IPS DF 6.9 (cell line): ENCODE results near the gene UTS2R.
"Not testable (repeated sequence)": the region's sequence is repeated elsewhere in the genome, so short reads cannot be mapped to it uniquely, and the experiment has no call there.

Experiments used
- DNase-seq: peaks from one replicate; pipeline ENCODE4 v3.0.0-alpha.2; 2013; ENCODE audit warnings: low read depth, low spot score
- H3K27ac ChIP-seq: one replicate; pipeline ENCODE4 v1.5.1; 2013; ENCODE audit warnings: low read length, control low read depth
- H3K27me3 ChIP-seq: 2 replicates; pipeline ENCODE4 v1.6.1; 2013; ENCODE audit warnings: mild to moderate bottlenecking, low read length; ENCODE audit not compliant: control insufficient read depth, insufficient read depth
- H3K36me3 ChIP-seq: 2 replicates; pipeline ENCODE4 v1.6.1; 2013; ENCODE audit warnings: low read length; ENCODE audit not compliant: control insufficient read depth, insufficient read depth
- H3K4me1 ChIP-seq: 2 replicates; pipeline ENCODE4 v1.6.1; 2013; ENCODE audit warnings: low read length; ENCODE audit not compliant: control insufficient read depth, insufficient read depth
- H3K4me3 ChIP-seq: 2 replicates; pipeline ENCODE4 v1.5.1; 2013; ENCODE audit warnings: mild to moderate bottlenecking, low read length
- H3K9me3 ChIP-seq: 2 replicates; pipeline ENCODE4 v1.6.1; 2013; ENCODE audit warnings: low read length, inconsistent platforms; ENCODE audit not compliant: control insufficient read depth, insufficient read depth
- WGBS: extraction: QIAGEN DNeasy Blood & Tissue Kit; methylation state at CpG from one replicate; pipeline ENCODE4 v1.1.7; 2013; ENCODE audit warnings: mixed read lengths, missing lambda C conversion rate; ENCODE audit not compliant: insufficient read length, insufficient coverage; 5-methylcytosine and 5-hydroxymethylcytosine counted together

The UTS2R gene

DNA sequence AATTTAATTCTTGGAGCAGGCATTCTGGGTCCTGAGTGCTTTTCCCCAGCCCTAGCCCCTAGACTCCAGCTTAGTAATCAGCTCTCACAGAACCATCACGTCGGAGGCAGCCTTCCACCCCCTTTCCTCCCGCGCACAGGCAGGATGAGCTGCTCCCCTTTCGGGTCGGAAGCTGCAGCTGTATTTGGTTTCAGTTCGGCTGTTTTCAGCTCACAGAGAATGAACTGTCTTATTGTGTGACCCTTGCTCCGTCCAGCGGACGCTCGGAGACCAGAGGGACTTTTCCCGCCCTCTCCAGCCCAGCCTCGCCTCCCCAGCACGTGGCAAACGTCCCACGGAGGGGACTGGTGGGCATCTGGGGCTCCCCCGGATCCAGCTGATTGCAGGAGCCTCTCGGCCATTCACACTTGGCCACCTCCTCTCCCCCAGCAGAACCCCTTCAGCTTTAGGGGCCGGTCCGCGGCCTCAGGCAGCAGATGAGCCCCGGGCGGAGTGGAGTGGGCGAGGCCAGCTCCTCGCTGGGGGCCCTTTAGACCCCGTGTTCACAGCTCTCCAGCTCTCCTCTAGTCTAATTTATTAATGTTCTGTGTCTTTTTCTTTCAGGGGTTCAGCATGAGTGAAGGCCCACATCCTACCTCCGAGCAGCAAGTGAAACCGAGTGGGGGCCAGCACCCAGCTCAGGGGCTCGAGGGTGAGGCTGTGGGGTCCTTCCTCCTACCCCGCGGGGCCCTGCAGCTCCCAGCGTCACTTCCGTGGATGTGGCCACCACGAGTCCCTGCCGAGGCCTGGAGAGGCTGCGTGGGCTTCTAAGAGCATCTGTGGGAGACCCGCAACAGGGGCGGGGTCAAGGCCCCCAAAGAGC, 863 bp upstream of the UTS2R start:
- H3K36me3 ChIP-seq = no peaks in the 10 kb centered on the region
- peaks cover 1% of the 10 kb centered on the region; the same call in 1 of the 2 replicates for H3K4me1 ChIP-seq
- peak overlapping the region; percentile 33; the same call in 1 of the 2 replicates for H3K4me3 ChIP-seq
- H3K27me3 ChIP-seq = peaks cover 17% of the 10 kb centered on the region
- no peaks in the 10 kb centered on the region for H3K9me3 ChIP-seq
- no peak overlapping the region for H3K27ac ChIP-seq
- no CpG with 5 or more reads among the region's 38 CpGs for WGBS
- no peak for DNase-seq

DNA sequence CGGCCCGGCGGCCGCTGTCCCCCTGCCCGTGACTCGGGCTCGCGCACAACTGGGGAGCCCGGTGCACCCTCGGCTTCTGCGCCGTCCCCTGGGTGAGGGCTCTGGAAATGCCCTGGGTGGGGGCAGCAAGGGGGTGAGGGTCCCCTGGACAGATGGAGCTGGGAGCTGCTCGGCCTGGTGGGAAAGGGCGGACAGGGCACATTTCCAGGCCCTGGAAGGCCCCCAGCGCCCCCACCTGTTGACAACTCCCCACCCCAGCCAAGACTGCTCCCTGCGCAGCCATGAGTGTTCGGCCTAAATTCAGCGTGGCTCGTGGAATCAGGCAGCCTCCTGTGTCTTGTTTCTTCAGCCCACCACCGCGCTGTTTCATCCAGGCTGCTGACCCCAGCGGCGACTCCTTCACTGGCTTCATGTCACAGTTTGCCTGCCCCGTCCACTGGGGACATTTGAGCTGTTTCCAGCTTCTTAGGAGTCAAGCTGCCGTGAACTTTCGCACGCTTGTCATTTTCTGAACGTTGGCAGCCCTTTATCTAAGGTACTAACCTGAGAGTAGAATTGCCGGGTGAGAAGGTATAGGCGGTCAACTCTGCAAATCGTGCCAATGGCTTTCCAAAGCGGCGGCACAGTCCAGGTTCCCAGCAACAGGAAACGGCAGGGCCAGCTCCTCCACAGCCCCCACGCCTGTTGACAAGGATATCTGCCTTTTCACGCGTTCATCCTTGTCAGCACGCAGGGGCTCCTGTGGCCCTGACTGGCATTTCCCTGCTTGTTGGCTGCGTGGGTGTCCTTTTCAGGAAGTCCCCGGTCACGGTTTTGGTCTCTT, 895 bp downstream of the UTS2R start:
- no peak overlapping the region for H3K27ac ChIP-seq
- H3K9me3 ChIP-seq = no peaks in the 10 kb centered on the region
- H3K36me3 ChIP-seq = no peaks in the 10 kb centered on the region
- peaks cover 17% of the 10 kb centered on the region for H3K27me3 ChIP-seq
- H3K4me1 ChIP-seq = peaks cover 1% of the 10 kb centered on the region; the same call in 1 of the 2 replicates
- WGBS = no CpG with 5 or more reads among the region's 41 CpGs
- H3K4me3 ChIP-seq = peak overlapping the region; percentile 33; the same call in 1 of the 2 replicates
- no peak for DNase-seq

DNA sequence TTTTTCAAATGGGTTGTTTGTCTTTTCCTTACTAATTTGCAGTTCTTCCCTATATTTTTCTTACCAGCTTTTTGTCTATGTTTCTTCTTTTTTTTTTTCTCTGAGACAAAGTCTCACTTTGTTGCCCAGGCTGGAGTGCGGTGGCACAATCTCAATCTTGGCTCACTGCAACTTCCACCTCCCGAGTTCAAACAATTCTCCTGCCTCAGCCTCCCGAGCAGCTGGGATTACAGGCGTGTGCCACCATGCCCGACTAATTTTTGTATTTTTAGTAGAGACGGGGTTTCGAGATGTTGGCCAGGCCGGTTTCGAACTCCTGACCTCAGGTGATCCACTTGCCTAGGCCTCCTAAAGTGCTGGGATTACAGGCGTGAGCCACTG, 1.5 kb downstream of the UTS2R start:
- not testable (repeated sequence) for DNase-seq, H3K4me3 ChIP-seq, H3K36me3 ChIP-seq, H3K27ac ChIP-seq, H3K4me1 ChIP-seq, H3K9me3 ChIP-seq
- H3K27me3 ChIP-seq = peaks cover 17% of the 10 kb centered on the region
- no CpG with 5 or more reads among the region's 10 CpGs for WGBS

DNA sequence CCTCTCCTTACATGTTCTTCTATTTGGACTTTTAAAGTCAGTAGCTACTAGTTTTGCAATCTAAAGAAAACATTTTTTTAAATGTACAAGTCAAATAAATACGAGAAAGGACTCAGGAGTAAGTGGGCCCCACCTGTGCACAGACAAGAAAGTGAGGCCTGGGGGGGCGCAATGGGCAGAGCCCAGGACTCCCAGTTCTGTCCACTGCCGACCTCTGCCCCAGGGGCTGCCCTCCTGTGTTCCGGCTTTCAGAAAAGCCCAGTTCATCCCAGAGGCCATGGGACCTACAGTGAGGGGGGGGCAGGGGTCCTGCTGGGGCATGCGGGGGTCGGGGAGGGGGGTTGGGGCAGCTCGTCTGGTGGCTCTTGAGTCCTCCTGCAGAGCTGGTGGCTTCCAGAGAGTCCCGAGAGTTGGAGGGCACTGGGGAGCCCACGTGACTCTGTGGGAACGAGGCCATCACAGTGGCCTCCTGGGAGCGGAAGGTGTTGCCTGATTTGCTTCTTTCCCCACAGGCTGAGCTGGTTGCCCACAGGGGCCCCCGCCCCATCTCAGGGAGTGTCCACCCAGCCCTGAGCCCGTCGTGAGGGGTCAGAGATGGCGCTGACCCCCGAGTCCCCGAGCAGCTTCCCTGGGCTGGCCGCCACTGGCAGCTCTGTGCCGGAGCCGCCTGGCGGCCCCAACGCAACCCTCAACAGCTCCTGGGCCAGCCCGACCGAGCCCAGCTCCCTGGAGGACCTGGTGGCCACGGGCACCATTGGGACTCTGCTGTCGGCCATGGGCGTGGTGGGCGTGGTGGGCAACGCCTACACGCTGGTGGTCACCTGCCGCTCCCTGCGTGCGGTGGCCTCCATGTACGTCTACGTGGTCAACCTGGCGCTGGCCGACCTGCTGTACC, 2.4 kb downstream of the UTS2R start:
- WGBS = no CpG with 5 or more reads among the region's 37 CpGs
- Histone ChIP-seq H3K27ac (no peak overlapping the region), H3K36me3 (no peaks in the 10 kb centered on the region), H3K27me3 (peaks cover 17% of the 10 kb centered on the region), H3K4me3 (no peak overlapping the region), H3K9me3 (no peaks in the 10 kb centered on the region), H3K4me1 (peaks cover 1% of the 10 kb centered on the region; the same call in 1 of the 2 replicates)
- no peak for DNase-seq

DNA sequence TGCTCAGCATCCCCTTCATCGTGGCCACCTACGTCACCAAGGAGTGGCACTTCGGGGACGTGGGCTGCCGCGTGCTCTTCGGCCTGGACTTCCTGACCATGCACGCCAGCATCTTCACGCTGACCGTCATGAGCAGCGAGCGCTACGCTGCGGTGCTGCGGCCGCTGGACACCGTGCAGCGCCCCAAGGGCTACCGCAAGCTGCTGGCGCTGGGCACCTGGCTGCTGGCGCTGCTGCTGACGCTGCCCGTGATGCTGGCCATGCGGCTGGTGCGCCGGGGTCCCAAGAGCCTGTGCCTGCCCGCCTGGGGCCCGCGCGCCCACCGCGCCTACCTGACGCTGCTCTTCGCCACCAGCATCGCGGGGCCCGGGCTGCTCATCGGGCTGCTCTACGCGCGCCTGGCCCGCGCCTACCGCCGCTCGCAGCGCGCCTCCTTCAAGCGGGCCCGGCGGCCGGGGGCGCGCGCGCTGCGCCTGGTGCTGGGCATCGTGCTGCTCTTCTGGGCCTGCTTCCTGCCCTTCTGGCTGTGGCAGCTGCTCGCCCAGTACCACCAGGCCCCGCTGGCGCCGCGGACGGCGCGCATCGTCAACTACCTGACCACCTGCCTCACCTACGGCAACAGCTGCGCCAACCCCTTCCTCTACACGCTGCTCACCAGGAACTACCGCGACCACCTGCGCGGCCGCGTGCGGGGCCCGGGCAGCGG, 3.2 kb downstream of the UTS2R start:
- H3K4me1 ChIP-seq = peaks cover 1% of the 10 kb centered on the region; the same call in 1 of the 2 replicates
- no peak overlapping the region for H3K4me3 ChIP-seq

DNA sequence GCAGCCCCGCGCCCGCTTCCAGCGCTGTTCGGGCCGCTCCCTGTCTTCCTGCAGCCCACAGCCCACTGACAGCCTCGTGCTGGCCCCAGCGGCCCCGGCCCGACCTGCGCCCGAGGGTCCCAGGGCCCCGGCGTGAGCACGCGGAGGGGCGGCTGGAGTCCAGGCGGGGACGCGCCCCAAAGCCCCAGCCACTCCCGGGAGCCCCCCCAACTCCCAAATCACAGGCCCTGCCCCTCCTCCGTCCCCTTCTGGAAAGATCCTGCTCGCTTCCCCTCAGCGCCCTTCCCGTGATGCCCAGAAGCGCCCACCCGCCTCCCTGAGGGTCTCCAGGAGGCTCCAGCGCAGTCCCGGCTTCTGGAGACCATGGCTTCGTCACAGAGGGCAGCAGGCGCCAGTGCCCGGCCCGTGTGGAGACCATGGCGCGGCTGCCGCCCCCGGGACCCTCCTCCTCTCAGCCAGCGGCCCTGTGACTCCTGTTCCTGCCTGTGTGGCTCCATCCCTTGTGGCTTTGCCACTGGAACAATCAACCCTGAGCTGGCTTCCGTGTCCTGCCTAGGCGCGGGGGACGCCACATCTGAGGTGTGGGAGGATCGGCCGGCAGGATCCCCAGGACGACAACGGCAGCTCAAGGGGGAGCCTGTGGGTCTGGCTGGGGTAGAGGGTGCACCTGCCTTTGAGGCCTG, 3.9 kb downstream of the UTS2R start:
- Histone ChIP-seq H3K27ac (no peak overlapping the region), H3K4me1 (peaks cover 1% of the 10 kb centered on the region; the same call in 1 of the 2 replicates), H3K36me3 (no peaks in the 10 kb centered on the region), H3K9me3 (no peaks in the 10 kb centered on the region), H3K4me3 (no peak overlapping the region), H3K27me3 (peaks cover 14% of the 10 kb centered on the region; the same call in 1 of the 2 replicates)
- WGBS = no CpG with 5 or more reads among the region's 46 CpGs
- DNase-seq = no peak

More for the DNA sequence above, 3.2 kb downstream of the UTS2R start:
- peaks cover 17% of the 10 kb centered on the region for H3K27me3 ChIP-seq
- H3K27ac ChIP-seq = no peak overlapping the region
- DNase-seq = no peak
- no peaks in the 10 kb centered on the region for H3K36me3 ChIP-seq
- H3K9me3 ChIP-seq = no peaks in the 10 kb centered on the region
- no CpG with 5 or more reads among the region's 79 CpGs for WGBS

DNA sequence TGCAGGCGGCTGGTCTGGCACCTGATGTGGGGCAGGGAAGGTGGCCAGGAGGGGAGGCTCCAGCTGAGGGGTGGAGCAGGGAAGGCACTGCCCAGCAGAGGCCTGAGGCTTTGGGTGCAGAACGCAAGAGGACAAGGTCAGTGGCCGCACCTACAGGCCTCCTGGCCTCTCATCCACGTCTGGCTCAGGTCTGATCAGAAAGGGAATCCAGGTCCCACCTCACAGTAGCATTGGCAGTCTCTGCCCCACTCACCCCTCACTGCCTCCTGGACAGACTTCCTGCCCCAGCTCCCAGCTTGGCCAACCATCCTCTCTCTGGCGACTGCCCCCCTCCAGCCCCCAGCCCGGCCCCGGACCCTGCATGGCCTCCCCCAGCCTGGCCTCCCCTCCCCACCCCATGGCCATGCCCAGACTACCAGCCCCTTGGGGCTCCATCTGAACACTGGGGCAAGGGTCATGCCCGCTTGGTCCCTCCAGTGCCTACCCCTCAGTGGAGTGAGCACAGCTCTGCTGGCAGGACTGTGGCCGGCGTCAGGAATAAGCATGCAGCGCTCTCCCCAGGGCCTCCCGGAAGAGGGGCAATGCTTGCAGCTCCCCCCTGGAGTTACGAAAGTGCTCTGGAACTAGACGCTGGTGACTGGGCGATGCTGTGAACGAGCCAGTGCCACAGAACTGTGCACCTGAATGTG, 4.6 kb downstream of the UTS2R start:
- no peak overlapping the region; the same call in 1 of the 2 replicates for H3K4me3 ChIP-seq
- H3K36me3 ChIP-seq = no peaks in the 10 kb centered on the region
- H3K27me3 ChIP-seq = peaks cover 8% of the 10 kb centered on the region; the same call in 1 of the 2 replicates
- DNase-seq = no peak
- peaks cover under 1% of the 10 kb centered on the region; the same call in 1 of the 2 replicates for H3K4me1 ChIP-seq
- no CpG with 5 or more reads among the region's 16 CpGs for WGBS
- no peak overlapping the region for H3K27ac ChIP-seq
- H3K9me3 ChIP-seq = no peaks in the 10 kb centered on the region

DNA sequence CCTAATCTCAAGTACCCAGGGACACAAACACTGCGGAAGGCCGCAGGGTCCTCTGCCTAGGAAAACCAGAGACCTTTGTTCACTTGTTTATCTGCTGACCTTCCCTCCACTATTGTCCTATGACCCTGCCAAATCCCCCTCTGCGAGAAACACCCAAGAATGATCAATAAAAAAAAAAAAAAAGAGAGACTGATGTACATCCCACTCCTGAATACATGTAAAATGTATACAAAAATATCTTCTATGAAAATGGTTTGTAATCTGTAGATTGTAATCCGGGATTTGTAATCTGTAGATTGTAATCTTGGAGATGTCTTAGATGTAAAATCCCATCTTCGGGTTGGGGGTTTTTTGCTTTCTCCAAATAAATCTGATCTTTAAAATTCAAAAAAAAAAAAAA, 5.7 kb downstream of the UTS2R start:
- not testable (repeated sequence) for H3K27me3 ChIP-seq, H3K36me3 ChIP-seq, H3K9me3 ChIP-seq, DNase-seq, H3K4me1 ChIP-seq, H3K4me3 ChIP-seq, H3K27ac ChIP-seq
- WGBS = no CpG with 5 or more reads among the region's 5 CpGs
